HFF-Myc (cell line): ENCODE data around the gene CAMTA1.

Experiments
- DNase-seq: peaks from one replicate; pipeline ENCODE4 v3.0.0-alpha.2; 2011; ENCODE audit warnings: low read depth; ENCODE audit errors: extremely low read depth
- H3K4me3 ChIP-seq: replicated peaks from 2 replicates; pipeline ENCODE4 v1.5.1; 2011; ENCODE audit warnings: low read depth, mild to moderate bottlenecking, control low read depth, low read length
- CTCF ChIP-seq: IDR thresholded peaks from 2 replicates; pipeline ENCODE4 v1.5.1; 2012; ENCODE audit warnings: mild to moderate bottlenecking, low read depth, low read length, control low read depth; ENCODE audit errors: missing control alignments

The CAMTA1 gene

GRCh38 chr1:7019510-7019909, 234.3 kb downstream of the CAMTA1 start:
- TF ChIP-seq CTCF: no peak
- no peak for DNase-seq
- no peak overlapping the region for H3K4me3 ChIP-seq

GRCh38 chr1:7022058-7022457, 236.8 kb downstream of the CAMTA1 start:
- DNase-seq: no peak
- no peak for TF ChIP-seq CTCF
- H3K4me3 ChIP-seq: no peak overlapping the region

- no peak overlapping the region for H3K4me3 ChIP-seq
- no peak for DNase-seq
- TF ChIP-seq CTCF: no peak
Observed at GRCh38 chr1:7025013-7025412, 239.8 kb downstream of the CAMTA1 start.

GRCh38 chr1:7026169-7026568, 240.9 kb downstream of the CAMTA1 start:
- TF ChIP-seq CTCF: no peak
- DNase-seq: no peak
- H3K4me3 ChIP-seq: no peak overlapping the region

GRCh38 chr1:7032992-7033391, 247.7 kb downstream of the CAMTA1 start:
- no peak for TF ChIP-seq CTCF
- DNase-seq: no peak
- no peak overlapping the region for H3K4me3 ChIP-seq

GRCh38 chr1:7036386-7036785, 251.1 kb downstream of the CAMTA1 start:
- no peak for TF ChIP-seq CTCF
- H3K4me3 ChIP-seq: no peak overlapping the region
- DNase-seq: no peak

- H3K4me3 ChIP-seq: no peak overlapping the region
- no peak for TF ChIP-seq CTCF
- DNase-seq: no peak
Observed at GRCh38 chr1:7039590-7040220, 254.5 kb downstream of the CAMTA1 start.
